ENCODE results near the gene METTL17.

DNA sequence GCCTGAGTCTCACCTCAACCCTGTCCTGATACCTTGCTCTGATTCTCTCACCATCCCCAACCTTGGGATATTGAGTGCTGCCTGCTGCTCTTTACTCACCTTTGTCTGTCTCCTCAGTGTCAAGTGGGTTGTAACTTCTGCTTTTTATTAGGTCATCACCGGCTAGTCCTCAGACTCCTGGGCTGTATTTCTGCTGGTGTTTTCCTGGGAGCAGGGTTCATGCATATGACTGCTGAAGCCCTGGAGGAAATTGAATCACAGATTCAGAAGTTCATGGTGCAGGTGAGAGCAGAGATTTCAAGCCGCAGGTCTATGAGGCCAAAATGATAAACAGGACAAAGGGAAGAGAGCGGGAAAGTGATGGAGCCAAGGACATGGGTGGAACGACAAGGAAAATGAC, 9.8 kb downstream of the METTL17 start:
- TF ChIP-seq E2F4 (CRISPR knock-in tag; IDR thresholded peaks at IDR 0.05; ENCODE audit: low read depth), result no peak
- TF ChIP-seq ZNF561 (CRISPR knock-in tag; conservative IDR thresholded peaks at IDR 0.05), result no peak
- TF ChIP-seq ZNF3 (CRISPR knock-in tag; IDR thresholded peaks at IDR 0.05), result no peak
- TF ChIP-seq EZH2 (IDR thresholded peaks at IDR 0.05; ENCODE audit: borderline replicate concordance, low read depth, low read length), result no peak
- TF ChIP-seq, protein P1, sequence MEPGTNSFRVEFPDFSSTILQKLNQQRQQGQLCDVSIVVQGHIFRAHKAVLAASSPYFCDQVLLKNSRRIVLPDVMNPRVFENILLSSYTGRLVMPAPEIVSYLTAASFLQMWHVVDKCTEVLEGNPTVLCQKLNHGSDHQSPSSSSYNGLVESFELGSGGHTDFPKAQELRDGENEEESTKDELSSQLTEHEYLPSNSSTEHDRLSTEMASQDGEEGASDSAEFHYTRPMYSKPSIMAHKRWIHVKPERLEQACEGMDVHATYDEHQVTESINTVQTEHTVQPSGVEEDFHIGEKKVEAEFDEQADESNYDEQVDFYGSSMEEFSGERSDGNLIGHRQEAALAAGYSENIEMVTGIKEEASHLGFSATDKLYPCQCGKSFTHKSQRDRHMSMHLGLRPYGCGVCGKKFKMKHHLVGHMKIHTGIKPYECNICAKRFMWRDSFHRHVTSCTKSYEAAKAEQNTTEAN (CRISPR knock-in tag; IDR thresholded peaks at IDR 0.05), result no peak
- TF ChIP-seq GABPA (tag; conservative IDR thresholded peaks at IDR 0.05; ENCODE audit: low read depth), result no peak
- TF ChIP-seq CTCF (IDR thresholded peaks at IDR 0.05 in 2 of 3, conservative IDR thresholded peaks at IDR 0.05 in 1 of 3; ENCODE audit: insufficient read depth in 2 of 3, low read depth in 1 of 3, low read length in 3 of 3), result no peak
- TF ChIP-seq ZNF224 (CRISPR knock-in tag; IDR thresholded peaks at IDR 0.05), result no peak
- no peak for TF ChIP-seq SMARCA4 (IDR thresholded peaks at IDR 0.05)
- TF ChIP-seq, protein P2, sequence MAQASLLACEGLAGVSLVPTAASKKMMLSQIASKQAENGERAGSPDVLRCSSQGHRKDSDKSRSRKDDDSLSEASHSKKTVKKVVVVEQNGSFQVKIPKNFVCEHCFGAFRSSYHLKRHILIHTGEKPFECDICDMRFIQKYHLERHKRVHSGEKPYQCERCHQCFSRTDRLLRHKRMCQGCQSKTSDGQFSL (CRISPR knock-in tag; IDR thresholded peaks at IDR 0.05), result no peak
- TF ChIP-seq, protein P2 (tag; IDR thresholded peaks at IDR 0.05), result no peak
- no peak for TF ChIP-seq HNRNPUL1 (IDR thresholded peaks at IDR 0.05; ENCODE audit: low read length)
- TF ChIP-seq FOXM1 (IDR thresholded peaks at IDR 0.05; ENCODE audit: low read depth), result no peak
- TF ChIP-seq FOXM1 (CRISPR knock-in tag; IDR thresholded peaks at IDR 0.05; ENCODE audit: low read depth), result no peak
- TF ChIP-seq ZNF77 (CRISPR knock-in tag; IDR thresholded peaks at IDR 0.05), result no peak

Measured in K562 (cell line).